ENCODE measurements around the gene NECTIN4. TPM values are rescaled to one million over a fixed set of nuclear protein-coding genes. Genes with fewer than 3 reads are reported as not detected.
"Not testable (repeated sequence)": the region's sequence is repeated elsewhere in the genome, so short reads cannot be mapped to it uniquely, and the experiment has no call there.

The NECTIN4 gene
- total RNA-seq, 1 donor from 2014 or later: 13.6 TPM

GRCh38 chr1:161031874-161032273, 57.5 kb downstream of the NECTIN4 start:
- no peak overlapping the region for H3K4me3 ChIP-seq (ENCODE audit: low read depth, low read length)
- H3K36me3 ChIP-seq (ENCODE audit: control insufficient read depth, insufficient read depth, low read length): no peaks in the 10 kb centered on the region
- no peak for TF ChIP-seq CTCF (IDR thresholded peaks at IDR 0.05; ENCODE audit: insufficient read depth, low read length, poor library complexity, severe bottlenecking)
- no peaks in the 10 kb centered on the region for H3K27me3 ChIP-seq (ENCODE audit: control insufficient read depth, insufficient read depth, low read length)
- no peak for DNase-seq (ENCODE audit: low read depth)

GRCh38 chr1:161029466-161029865, 59.9 kb downstream of the NECTIN4 start:
- not testable (repeated sequence) for DNase-seq (ENCODE audit: low read depth); H3K4me3 ChIP-seq (ENCODE audit: low read depth, low read length); H3K36me3 ChIP-seq (ENCODE audit: control insufficient read depth, insufficient read depth, low read length)

GRCh38 chr1:161026954-161027353, 62.4 kb downstream of the NECTIN4 start:
- H3K36me3 ChIP-seq (ENCODE audit: control insufficient read depth, insufficient read depth, low read length); H3K27me3 ChIP-seq (ENCODE audit: control insufficient read depth, insufficient read depth, low read length); H3K4me3 ChIP-seq (ENCODE audit: low read depth, low read length); DNase-seq (ENCODE audit: low read depth): not testable (repeated sequence)

More at GRCh38 chr1:161029466-161029865, 59.9 kb downstream of the NECTIN4 start:
- not testable (repeated sequence) for H3K27me3 ChIP-seq (ENCODE audit: control insufficient read depth, insufficient read depth, low read length)

GRCh38 chr1:161022432-161022831, 66.9 kb downstream of the NECTIN4 start:
- not testable (repeated sequence) for DNase-seq (ENCODE audit: low read depth); H3K27me3 ChIP-seq (ENCODE audit: control insufficient read depth, insufficient read depth, low read length); H3K36me3 ChIP-seq (ENCODE audit: control insufficient read depth, insufficient read depth, low read length); H3K4me3 ChIP-seq (ENCODE audit: low read depth, low read length)

GRCh38 chr1:161021970-161022353, 67.4 kb downstream of the NECTIN4 start:
- no peak for TF ChIP-seq CTCF (IDR thresholded peaks at IDR 0.05; ENCODE audit: insufficient read depth, low read length, poor library complexity, severe bottlenecking)
- peak overlapping the region; percentile 68 for H3K4me3 ChIP-seq (ENCODE audit: low read depth, low read length)
- no peaks in the 10 kb centered on the region for H3K27me3 ChIP-seq (ENCODE audit: control insufficient read depth, insufficient read depth, low read length)
- no peaks in the 10 kb centered on the region for H3K36me3 ChIP-seq (ENCODE audit: control insufficient read depth, insufficient read depth, low read length)
- no peak for DNase-seq (ENCODE audit: low read depth)

- Histone ChIP-seq H3K36me3 (ENCODE audit: control insufficient read depth, insufficient read depth, low read length) (no peaks in the 10 kb centered on the region), H3K4me3 (ENCODE audit: low read depth, low read length) (peak overlapping the region; percentile 68), H3K27me3 (ENCODE audit: control insufficient read depth, insufficient read depth, low read length) (no peaks in the 10 kb centered on the region)
- peak; percentile 87 for DNase-seq (ENCODE audit: low read depth)
- no peak for TF ChIP-seq CTCF (IDR thresholded peaks at IDR 0.05; ENCODE audit: insufficient read depth, low read length, poor library complexity, severe bottlenecking)
These were observed 68.0 kb downstream of the NECTIN4 start for GRCh38 chr1:161021165-161021969.

Other genes starting within 250 kb of the NECTIN4 start
- not detected in 2 replicates for gene CD244, start 226.7 kb downstream of the NECTIN4 start, total RNA-seq
- gene ITLN1, start 204.4 kb downstream of the NECTIN4 start, total RNA-seq: not detected in 2 replicates
- gene ITLN2, start 134.7 kb downstream of the NECTIN4 start, total RNA-seq: not detected in 2 replicates
- 81.7 and 87.0 TPM in 2 replicates for gene F11R, start 68.4 kb downstream of the NECTIN4 start, total RNA-seq
- gene TSTD1, start 50.6 kb downstream of the NECTIN4 start, total RNA-seq: 112 and 116 TPM in 2 replicates
- gene USF1, start 43.6 kb downstream of the NECTIN4 start, total RNA-seq: 45.9 and 55.7 TPM in 2 replicates
- gene ARHGAP30, start 19.7 kb downstream of the NECTIN4 start, total RNA-seq: 0.07 and 0.42 TPM in 2 replicates
- 2.9 and 3.1 TPM in 2 replicates for gene KLHDC9, start 8.8 kb upstream of the NECTIN4 start, total RNA-seq
- 98.4 and 132 TPM in 2 replicates for gene PFDN2, start 28.5 kb upstream of the NECTIN4 start, total RNA-seq
- 28.7 and 35.8 TPM in 2 replicates for gene NIT1, start 28.5 kb upstream of the NECTIN4 start, total RNA-seq
- 29.3 and 42.1 TPM in 2 replicates for gene DEDD, start 43.1 kb upstream of the NECTIN4 start, total RNA-seq
- gene UFC1, start 64.4 kb upstream of the NECTIN4 start, total RNA-seq: 59.6 and 85.0 TPM in 2 replicates
- 10.5 and 12.6 TPM in 2 replicates for gene USP21, start 69.9 kb upstream of the NECTIN4 start, total RNA-seq
- 20.4 and 28.3 TPM in 2 replicates for gene PPOX, start 76.9 kb upstream of the NECTIN4 start, total RNA-seq
- 39.4 and 45.7 TPM in 2 replicates for gene B4GALT3, start 87.9 kb upstream of the NECTIN4 start, total RNA-seq
- gene ADAMTS4, start 109.5 kb upstream of the NECTIN4 start, total RNA-seq: 0.21 and 0.33 TPM in 2 replicates
- 92.4 and 96.9 TPM in 2 replicates for gene NDUFS2, start 112.8 kb upstream of the NECTIN4 start, total RNA-seq
- not detected in 2 replicates for gene FCER1G, start 125.7 kb upstream of the NECTIN4 start, total RNA-seq
- not detected in 2 replicates for gene APOA2, start 134.1 kb upstream of the NECTIN4 start, total RNA-seq
- gene TOMM40L, start 136.5 kb upstream of the NECTIN4 start, total RNA-seq: 6.2 and 8.0 TPM in 2 replicates
- not detected in 2 replicates for gene NR1I3, start 148.6 kb upstream of the NECTIN4 start, total RNA-seq
- not detected in 2 replicates for gene PCP4L1, start 169.2 kb upstream of the NECTIN4 start, total RNA-seq
- gene MPZ, start 220.4 kb upstream of the NECTIN4 start, total RNA-seq: 0.14 and 0.54 TPM in 2 replicates
- 42.8 and 47.0 TPM in 2 replicates for gene SDHC, start 224.8 kb upstream of the NECTIN4 start, total RNA-seq

All from kidney epithelial cell (primary cell).